ENCODE data around the gene COL8A1.

- TF ChIP-seq TEAD4 (CRISPR knock-in tag; IDR thresholded peaks at IDR 0.05) (no peak), CTCF (IDR thresholded peaks at IDR 0.05) (no peak), NR1H2 (CRISPR knock-in tag; IDR thresholded peaks at IDR 0.05) (no peak), ATF6 (CRISPR knock-in tag; IDR thresholded peaks at IDR 0.05) (no peak), MXD4 (CRISPR knock-in tag; IDR thresholded peaks at IDR 0.05; ENCODE audit: borderline replicate concordance) (no peak), TP53 (CRISPR knock-in tag; IDR thresholded peaks at IDR 0.05) (no peak), ZNF121 (CRISPR knock-in tag; IDR thresholded peaks at IDR 0.05) (no peak), CREB1 (CRISPR knock-in tag; IDR thresholded peaks at IDR 0.05) (no peak), ESRRA (CRISPR knock-in tag; IDR thresholded peaks at IDR 0.05; ENCODE audit: borderline replicate concordance) (no peak)
- TF ChIP-seq, protein P1, sequence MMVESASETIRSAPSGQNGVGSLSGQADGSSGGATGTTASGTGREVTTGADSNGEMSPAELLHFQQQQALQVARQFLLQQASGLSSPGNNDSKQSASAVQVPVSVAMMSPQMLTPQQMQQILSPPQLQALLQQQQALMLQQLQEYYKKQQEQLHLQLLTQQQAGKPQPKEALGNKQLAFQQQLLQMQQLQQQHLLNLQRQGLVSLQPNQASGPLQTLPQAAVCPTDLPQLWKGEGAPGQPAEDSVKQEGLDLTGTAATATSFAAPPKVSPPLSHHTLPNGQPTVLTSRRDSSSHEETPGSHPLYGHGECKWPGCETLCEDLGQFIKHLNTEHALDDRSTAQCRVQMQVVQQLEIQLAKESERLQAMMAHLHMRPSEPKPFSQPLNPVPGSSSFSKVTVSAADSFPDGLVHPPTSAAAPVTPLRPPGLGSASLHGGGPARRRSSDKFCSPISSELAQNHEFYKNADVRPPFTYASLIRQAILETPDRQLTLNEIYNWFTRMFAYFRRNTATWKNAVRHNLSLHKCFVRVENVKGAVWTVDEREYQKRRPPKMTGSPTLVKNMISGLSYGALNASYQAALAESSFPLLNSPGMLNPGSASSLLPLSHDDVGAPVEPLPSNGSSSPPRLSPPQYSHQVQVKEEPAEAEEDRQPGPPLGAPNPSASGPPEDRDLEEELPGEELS (CRISPR knock-in tag; IDR thresholded peaks at IDR 0.05): no peak
- TF ChIP-seq, protein P2, sequence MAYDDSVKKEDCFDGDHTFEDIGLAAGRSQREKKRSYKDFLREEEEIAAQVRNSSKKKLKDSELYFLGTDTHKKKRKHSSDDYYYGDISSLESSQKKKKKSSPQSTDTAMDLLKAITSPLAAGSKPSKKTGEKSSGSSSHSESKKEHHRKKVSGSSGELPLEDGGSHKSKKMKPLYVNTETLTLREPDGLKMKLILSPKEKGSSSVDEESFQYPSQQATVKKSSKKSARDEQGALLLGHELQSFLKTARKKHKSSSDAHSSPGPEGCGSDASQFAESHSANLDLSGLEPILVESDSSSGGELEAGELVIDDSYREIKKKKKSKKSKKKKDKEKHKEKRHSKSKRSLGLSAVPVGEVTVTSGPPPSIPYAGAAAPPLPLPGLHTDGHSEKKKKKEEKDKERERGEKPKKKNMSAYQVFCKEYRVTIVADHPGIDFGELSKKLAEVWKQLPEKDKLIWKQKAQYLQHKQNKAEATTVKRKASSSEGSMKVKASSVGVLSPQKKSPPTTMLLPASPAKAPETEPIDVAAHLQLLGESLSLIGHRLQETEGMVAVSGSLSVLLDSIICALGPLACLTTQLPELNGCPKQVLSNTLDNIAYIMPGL (CRISPR knock-in tag; IDR thresholded peaks at IDR 0.05): no peak
- TF ChIP-seq, protein P3, sequence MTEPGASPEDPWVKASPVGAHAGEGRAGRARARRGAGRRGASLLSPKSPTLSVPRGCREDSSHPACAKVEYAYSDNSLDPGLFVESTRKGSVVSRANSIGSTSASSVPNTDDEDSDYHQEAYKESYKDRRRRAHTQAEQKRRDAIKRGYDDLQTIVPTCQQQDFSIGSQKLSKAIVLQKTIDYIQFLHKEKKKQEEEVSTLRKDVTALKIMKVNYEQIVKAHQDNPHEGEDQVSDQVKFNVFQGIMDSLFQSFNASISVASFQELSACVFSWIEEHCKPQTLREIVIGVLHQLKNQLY (CRISPR knock-in tag; IDR thresholded peaks at IDR 0.05): no peak
Observed at GRCh38 chr3:99810403-99810802, 172.0 kb downstream of the COL8A1 start.

Data from WTC11 (cell line).